AML-193 (cell line): Measurements from ENCODE around the gene ZNF682.
"Not testable (repeated sequence)": the region's sequence is repeated elsewhere in the genome, so short reads cannot be mapped to it uniquely, and the experiment has no call there.

Source experiments
- DNase-seq, 2 experiments: peaks; one replicate each; lab custom pipeline; 2025; lab: John Stamatoyannopoulos, UW

Gene ZNF682

DNA sequence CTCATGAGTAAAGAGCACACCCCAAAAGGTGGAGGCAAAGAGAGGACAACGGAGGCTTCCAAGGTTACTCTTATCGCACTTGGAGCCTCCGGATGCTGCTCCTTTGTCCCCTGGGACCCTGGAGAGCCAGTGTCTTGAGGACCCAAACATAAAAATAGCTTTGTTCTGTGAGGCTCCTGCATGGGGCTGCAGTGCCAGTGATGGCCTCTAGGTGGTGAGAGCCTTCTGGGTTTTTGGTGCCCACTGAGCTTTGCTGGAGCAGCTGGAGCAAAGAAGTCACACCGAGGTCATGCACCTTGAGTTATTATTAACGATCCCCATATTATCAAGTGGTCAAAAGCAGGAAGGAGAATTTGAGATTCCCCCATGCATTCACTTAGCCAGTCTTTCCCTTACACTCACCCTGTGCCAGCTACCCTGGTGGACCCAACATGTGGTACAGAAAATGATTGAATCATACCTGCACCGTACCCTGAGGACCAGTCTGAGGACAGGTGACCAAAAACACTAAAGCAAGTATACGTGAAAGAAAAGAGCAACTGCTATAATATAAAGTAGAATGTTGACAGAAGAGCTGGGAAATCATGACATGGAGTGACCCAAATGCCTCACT, 41.5 kb downstream of the ZNF682 start:
- peak; percentile 10 to 28 for DNase-seq

DNA sequence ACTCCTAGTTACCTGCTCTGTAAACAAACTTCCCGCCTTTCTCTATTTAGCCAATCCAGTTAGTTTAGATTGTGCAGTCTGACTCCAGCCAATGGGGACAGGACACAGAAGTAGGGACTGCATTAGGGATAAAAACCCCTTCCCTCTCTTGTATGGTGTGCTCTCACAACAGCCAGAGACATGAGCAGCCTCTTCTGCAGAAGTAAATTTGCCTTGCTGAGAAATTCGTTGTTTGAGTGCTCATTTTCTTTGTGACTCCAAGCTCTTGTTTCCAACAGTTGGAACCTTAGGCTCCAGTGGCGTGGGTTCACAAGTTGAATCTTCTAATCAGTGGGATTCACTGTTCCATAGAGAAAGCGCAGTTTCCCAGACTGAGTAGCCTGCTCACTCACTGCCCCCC, 72.4 kb downstream of the ZNF682 start:
- DNase-seq, result no peak

DNA sequence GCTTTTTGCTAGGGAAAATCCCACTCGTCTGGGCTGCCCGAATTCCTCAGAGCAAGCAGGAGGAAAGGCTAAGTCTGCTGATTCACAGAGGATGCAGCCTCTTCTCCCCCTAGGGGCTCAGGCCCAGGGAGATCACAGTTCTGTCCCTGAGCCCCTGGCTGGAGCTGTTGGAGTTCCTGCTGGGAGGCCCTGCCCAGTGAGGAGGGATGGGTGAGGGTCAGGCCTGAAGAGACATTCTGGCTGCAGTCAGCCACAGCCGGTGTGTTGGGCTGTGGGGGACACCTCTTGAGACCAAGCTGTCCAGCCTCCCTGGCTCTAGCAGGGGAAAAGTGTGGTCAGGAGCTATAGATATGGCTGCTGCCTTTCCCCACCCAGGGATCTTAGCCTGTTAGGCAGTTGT, 73.2 kb downstream of the ZNF682 start:
- not testable (repeated sequence) for DNase-seq

DNA sequence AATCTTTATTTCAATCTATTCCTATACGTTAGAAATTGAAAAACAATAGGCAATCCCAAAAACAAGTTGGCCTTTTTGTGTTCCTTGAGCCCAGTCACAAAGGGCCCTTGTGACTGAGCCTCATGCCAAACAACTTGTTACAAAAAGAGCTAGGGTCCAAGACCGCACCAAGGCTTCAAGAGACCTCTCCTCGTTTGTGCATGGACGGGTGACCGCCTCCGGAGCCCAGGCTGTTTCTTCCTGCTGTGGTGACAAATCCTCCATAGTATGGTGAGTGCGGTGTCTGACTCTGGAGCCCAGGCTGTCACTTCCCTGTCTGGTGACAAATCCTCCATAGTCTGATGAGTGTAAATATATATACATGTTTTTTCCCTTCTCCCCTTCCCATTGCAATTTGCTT, 74.9 kb downstream of the ZNF682 start:
- no peak for DNase-seq

DNA sequence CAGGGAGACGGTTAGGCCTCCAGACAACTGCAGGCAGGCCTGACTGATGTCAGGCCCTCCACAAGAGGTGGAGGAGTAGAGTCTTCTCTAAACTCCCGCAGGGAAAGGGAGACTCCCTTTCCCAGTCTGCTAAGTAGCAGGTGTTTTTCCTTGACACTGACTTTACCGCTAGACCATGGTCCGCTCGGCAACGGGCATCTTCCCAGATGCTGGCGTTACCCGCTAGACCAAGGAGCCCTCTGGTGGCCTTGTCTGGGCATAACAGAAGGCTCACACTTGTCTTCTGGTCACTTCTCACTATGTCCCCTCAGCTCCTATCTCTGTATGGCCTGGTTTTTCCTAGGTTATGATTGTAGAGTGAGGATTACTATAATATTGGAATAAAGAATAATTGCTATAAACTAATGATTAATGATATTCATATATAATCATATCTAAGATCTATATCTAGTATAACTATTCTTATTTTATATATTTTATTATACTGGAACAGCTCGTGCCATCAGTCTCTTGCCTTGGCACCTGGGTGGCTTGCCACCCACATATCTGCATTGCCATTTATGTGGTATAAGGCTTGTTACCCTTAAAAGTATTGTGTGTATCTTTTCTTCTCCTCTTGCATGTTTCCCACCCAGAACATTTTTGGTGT, 80.0 kb downstream of the ZNF682 start:
- peak; percentile 40 to 46 for DNase-seq

DNA sequence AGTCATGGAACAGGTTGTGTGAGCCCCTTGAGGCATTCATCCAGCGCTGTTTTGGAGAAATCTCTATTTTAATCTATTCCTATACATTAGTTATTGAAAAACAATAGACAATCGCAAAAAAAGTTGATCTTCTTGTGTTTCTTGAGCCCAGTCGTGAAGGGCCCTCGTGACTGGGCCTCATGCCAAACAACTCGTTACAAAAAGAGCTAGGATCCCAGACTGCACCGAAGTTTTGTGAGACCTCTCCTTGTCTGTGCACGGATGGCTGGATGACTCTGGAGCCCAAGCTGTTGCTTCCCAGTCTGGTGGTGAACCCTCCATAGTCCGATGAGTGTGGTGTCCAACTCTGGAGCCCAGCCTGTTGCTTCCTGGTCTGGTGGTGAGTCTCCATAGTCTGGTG, 81.5 kb downstream of the ZNF682 start:
- DNase-seq, result not testable (repeated sequence)

DNA sequence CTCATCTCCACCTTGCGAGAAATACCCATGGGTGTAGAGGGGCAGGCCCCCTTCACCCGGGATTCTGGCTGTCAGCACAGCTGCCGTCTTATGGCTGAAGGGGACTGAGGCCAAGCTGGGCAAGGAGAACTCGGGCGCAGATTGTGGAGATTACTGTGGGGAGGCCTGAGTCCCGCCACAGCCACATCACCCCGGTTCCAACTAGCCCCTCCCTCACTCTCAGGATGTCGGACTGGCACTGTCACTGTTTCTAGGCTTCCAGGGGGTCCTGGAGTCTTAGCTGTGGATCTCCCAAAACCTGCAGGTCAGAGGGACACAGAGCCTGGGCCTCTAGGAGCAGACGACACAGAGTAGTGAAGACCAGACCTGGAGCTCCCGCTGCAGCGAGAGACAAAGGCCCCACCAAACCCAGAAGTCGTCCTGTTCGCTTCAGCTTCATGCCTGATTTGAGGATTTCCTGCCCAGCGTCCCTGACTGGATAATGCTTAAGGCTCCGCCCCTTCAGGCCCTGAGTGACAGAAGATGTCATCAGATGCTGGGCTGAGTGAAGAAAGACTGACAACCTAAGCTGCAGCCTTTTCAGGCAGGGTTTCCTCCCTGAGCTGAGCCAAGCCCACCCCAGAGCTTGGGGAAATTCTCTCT, 82.8 kb downstream of the ZNF682 start:
- DNase-seq, result no peak

DNA sequence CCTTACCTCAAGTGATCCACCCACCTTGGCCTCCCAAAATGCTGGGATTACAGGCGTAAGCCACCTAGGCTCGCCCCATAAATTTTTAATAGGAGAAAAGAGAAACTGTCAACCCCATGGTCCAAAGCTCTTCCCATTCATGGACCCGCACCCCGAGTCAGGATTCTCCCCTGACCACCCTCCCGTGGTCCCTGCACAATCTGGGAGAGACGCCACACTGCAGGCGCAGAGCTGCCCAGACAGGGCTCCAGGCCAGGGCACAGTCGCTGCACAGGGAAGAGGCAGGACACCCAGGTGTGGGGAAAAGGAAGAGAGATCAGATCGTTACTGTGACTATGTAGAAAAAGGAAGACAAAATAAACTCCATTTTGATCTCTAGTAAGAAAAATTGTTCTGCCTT, 84.1 kb downstream of the ZNF682 start:
- DNase-seq, result no peak
